ENCODE data around the gene TCHP.

TCHP gene

DNA sequence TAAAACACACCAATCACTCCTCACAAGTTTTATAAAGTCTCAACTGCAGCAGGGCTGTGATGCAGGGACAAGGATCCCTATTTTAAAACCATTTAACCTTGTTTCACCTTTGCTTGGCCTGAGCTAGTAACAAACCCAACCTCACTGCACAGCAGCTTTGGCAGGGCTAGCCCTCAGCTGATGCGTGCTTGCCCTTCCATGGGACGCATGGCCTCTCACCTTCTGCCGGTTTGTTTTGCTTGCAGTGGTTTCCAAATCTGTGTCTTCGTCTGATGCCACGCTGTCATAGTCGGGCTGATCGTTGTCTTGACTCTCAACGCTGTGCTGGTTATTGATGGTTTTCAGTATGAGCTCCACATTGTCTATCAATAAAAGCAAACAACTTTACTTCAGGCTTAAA is 52.8 kb downstream of the TCHP start:
- TF ChIP-seq CTCF (IDR thresholded peaks at IDR 0.05; ENCODE audit: insufficient read depth, missing control alignments) = no peak
- no peak for FAIRE-seq

DNA sequence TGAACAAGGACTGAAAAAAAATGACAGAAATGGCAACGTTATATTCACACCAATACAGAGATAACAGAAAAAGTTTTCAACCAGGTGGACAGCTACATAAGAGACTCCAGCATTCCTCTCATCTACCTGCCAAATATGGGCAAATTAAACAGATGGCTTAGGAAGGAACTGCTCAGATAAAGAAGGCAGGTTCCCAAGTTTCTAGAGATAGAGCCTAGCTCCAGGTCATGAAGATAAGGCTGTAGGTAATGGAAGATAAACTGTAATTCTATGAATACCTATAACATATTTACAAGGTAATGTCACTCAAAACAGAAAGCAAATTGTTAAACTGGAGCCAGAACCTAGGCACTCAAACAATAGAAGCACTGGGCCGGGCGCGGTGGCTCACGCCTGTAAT is 53.6 kb downstream of the TCHP start:
- TF ChIP-seq CTCF (IDR thresholded peaks at IDR 0.05; ENCODE audit: insufficient read depth, missing control alignments) = no peak
- FAIRE-seq (no peak), DNase-seq (ENCODE audit: insufficient read length, low spot score) (no peak)

More for the DNA sequence above, 52.8 kb downstream of the TCHP start:
- DNase-seq (ENCODE audit: insufficient read length, low spot score) = no peak

DNA sequence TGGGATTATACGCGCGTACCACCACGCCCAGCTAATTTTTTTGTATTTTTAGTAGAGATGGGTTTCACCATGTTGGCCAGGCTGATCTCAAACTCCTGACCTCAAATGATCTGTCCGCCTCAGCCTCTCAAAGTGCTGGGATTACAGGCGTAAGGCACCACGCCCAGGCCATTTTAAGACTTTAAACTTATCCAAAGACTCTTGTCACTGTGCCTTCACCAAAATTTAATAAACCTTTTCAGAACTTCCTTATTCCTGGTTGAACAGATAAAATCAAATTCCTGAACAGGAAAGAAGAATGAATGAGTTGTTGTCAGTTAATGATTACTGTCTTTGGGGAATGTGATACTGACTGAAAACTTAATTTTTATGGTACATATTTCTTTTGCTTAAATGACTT is 58.3 kb downstream of the TCHP start:
- no peak for TF ChIP-seq CTCF (IDR thresholded peaks at IDR 0.05; ENCODE audit: insufficient read depth, missing control alignments)
- DNase-seq (ENCODE audit: insufficient read length, low spot score) = no peak
- FAIRE-seq = no peak

DNA sequence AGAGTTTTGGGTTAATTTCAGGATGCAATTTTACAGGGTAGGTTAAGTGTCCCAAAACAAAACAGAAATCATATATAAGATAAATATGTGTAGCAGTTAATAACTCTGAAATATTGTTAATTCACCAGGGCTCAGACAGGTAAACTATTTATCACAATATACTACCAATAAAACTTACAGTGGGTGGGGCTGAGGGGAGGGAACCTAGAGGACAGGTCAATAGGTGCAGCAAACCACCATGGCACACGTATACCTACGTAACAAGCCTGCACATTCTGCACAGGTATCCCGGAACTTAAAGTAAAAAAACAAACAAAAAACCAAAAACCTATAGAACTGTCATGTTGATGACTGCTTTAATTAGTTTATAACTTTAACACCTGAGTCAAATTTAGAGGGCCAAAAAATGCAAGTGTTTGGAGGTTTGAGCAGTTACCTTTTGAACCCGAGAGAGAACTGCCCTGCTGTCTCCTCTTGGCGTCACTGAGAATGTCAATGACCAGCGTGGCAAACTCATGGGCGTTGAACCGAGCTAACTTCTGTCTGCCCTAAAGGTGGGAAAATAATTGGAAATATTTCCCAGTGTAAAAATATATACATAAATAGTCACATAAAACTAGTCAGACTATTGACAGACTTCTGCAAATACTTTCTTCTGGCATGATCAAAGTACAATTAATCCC is 59.5 kb downstream of the TCHP start:
- DNase-seq (ENCODE audit: insufficient read length, low spot score) (no peak), FAIRE-seq (no peak)
- TF ChIP-seq CTCF (IDR thresholded peaks at IDR 0.05; ENCODE audit: insufficient read depth, missing control alignments) = no peak

- TF ChIP-seq CTCF (IDR thresholded peaks at IDR 0.05; ENCODE audit: insufficient read depth, missing control alignments) = no peak
- FAIRE-seq = no peak
- DNase-seq (ENCODE audit: insufficient read length, low spot score) = no peak
These were observed 61.1 kb downstream of the TCHP start for GRCh38 chr12:109961201-109961600.

DNA sequence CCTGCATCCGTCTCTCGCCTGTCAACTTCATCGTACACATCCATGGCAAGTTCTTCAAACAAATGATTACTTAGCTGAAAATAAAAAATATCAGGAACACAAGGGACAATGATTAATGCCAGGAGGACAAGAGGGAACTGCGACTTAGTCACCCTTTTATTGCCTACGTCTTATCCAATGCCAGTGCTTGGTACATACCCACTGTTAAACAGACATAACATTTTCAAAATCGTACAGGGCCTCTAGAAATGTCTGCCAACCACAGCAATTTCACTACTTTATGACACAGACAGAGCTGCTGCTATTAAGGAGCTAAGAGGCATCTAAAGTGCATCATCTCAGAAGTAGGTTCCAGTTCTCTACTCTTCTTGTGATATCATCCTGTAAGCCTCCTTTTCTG is 61.5 kb downstream of the TCHP start:
- TF ChIP-seq CTCF (IDR thresholded peaks at IDR 0.05; ENCODE audit: insufficient read depth, missing control alignments) = no peak
- no peak for FAIRE-seq
- DNase-seq (ENCODE audit: insufficient read length, low spot score) = no peak

DNA sequence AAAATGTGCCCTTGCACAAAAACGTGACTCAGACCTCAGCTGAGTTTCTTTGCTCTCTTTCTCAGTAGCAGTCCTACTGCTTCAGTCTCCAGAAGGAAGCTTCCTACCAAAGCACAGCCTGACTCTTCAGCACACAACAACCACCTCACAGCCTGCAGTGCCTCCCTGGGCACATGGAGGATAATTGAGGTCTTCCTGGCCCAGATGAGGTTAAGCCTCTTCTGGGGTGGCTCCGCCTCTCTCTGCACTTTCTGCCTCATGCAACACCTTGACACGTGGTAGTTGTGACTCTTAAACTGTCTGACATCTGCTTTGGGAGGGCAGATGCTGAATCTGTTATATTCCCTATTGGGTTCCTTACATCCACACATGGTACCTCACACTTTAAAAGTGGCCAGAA is 62.3 kb downstream of the TCHP start:
- FAIRE-seq = no peak
- TF ChIP-seq CTCF (IDR thresholded peaks at IDR 0.05; ENCODE audit: insufficient read depth, missing control alignments) = no peak
- DNase-seq (ENCODE audit: insufficient read length, low spot score) = no peak
